HUES6 (cell line): ENCODE measurements around the gene AFG3L2.

Source experiments
- H3K27ac ChIP-seq: 2 replicates; pipeline ENCODE4 v1.7.0; 2013; ENCODE audit warnings: low read depth, mild to moderate bottlenecking, low read length, inconsistent platforms
- H3K27me3 ChIP-seq: 2 replicates; pipeline ENCODE4 v1.6.1; 2013; ENCODE audit warnings: low read length; ENCODE audit not compliant: control insufficient read depth, insufficient read depth
- H3K36me3 ChIP-seq: 2 replicates; pipeline ENCODE4 v1.6.1; 2013; ENCODE audit warnings: low read length; ENCODE audit not compliant: control insufficient read depth, insufficient read depth
- H3K4me1 ChIP-seq: 2 replicates; pipeline ENCODE4 v1.6.1; 2013; ENCODE audit warnings: low read length; ENCODE audit not compliant: control insufficient read depth, insufficient read depth
- H3K4me3 ChIP-seq: 2 replicates; pipeline ENCODE4 v1.5.1; 2013; ENCODE audit warnings: low read depth, low read length
- H3K9ac ChIP-seq: one replicate; pipeline ENCODE4 v1.6.1; 2013; ENCODE audit warnings: mild to moderate bottlenecking, low read length
- H3K9me3 ChIP-seq: 2 replicates; pipeline ENCODE4 v1.6.1; 2013; ENCODE audit warnings: low read depth, low read length; ENCODE audit not compliant: control insufficient read depth, insufficient read depth

The AFG3L2 gene

GRCh38 chr18:12410081-12410481, 33.1 kb upstream of the AFG3L2 start:
- Histone ChIP-seq H3K9me3 (no peaks in the 10 kb centered on the region), H3K4me3 (no peak overlapping the region), H3K27me3 (peaks cover 23% of the 10 kb centered on the region), H3K36me3 (no peaks in the 10 kb centered on the region), H3K27ac (no peak overlapping the region), H3K4me1 (peaks cover 9% of the 10 kb centered on the region), H3K9ac (no peak overlapping the region)

GRCh38 chr18:12409469-12409868, 32.4 kb upstream of the AFG3L2 start:
- Histone ChIP-seq H3K9ac (no peak overlapping the region), H3K9me3 (no peaks in the 10 kb centered on the region), H3K4me3 (no peak overlapping the region), H3K4me1 (peaks cover 9% of the 10 kb centered on the region), H3K27me3 (peaks cover 27% of the 10 kb centered on the region), H3K36me3 (no peaks in the 10 kb centered on the region), H3K27ac (no peak overlapping the region)

GRCh38 chr18:12408247-12408869, 31.3 kb upstream of the AFG3L2 start:
- peaks cover 9% of the 10 kb centered on the region for H3K4me1 ChIP-seq
- H3K4me3 ChIP-seq: peak overlapping the region; percentile 71
- H3K27ac ChIP-seq: no peak overlapping the region
- H3K9me3 ChIP-seq: no peaks in the 10 kb centered on the region
- peaks cover 27% of the 10 kb centered on the region for H3K27me3 ChIP-seq
- peak overlapping the region; percentile 80 for H3K9ac ChIP-seq
- no peaks in the 10 kb centered on the region for H3K36me3 ChIP-seq

- Histone ChIP-seq H3K36me3 (no peaks in the 10 kb centered on the region), H3K4me1 (peaks cover 11% of the 10 kb centered on the region), H3K9me3 (no peaks in the 10 kb centered on the region), H3K27me3 (peaks cover 27% of the 10 kb centered on the region), H3K27ac (no peak overlapping the region), H3K9ac (no peak overlapping the region), H3K4me3 (no peak overlapping the region)
Observed at GRCh38 chr18:12406371-12407111, 29.5 kb upstream of the AFG3L2 start.

GRCh38 chr18:12405066-12405465, 28.0 kb upstream of the AFG3L2 start:
- Histone ChIP-seq H3K4me1 (peaks cover 12% of the 10 kb centered on the region), H3K27ac (no peak overlapping the region), H3K4me3 (no peak overlapping the region), H3K27me3 (peaks cover 27% of the 10 kb centered on the region), H3K9me3 (no peaks in the 10 kb centered on the region), H3K9ac (no peak overlapping the region), H3K36me3 (no peaks in the 10 kb centered on the region)

- H3K4me3 ChIP-seq: no peak overlapping the region
- H3K4me1 ChIP-seq: peaks cover 8% of the 10 kb centered on the region
- no peaks in the 10 kb centered on the region for H3K36me3 ChIP-seq
- peaks cover 27% of the 10 kb centered on the region for H3K27me3 ChIP-seq
- no peak overlapping the region for H3K9ac ChIP-seq
- H3K27ac ChIP-seq: no peak overlapping the region
- H3K9me3 ChIP-seq: no peaks in the 10 kb centered on the region
Observed at GRCh38 chr18:12403601-12404506, 26.8 kb upstream of the AFG3L2 start.

- peaks cover 3% of the 10 kb centered on the region; the same call in 1 of the 2 replicates for H3K4me1 ChIP-seq
- H3K36me3 ChIP-seq: no peaks in the 10 kb centered on the region
- peaks cover 21% of the 10 kb centered on the region for H3K27me3 ChIP-seq
- no peak overlapping the region for H3K4me3 ChIP-seq
- no peaks in the 10 kb centered on the region for H3K9me3 ChIP-seq
- no peak overlapping the region for H3K27ac ChIP-seq
- H3K9ac ChIP-seq: no peak overlapping the region
Observed at GRCh38 chr18:12401881-12402280, 24.9 kb upstream of the AFG3L2 start.

GRCh38 chr18:12399231-12399630, 22.2 kb upstream of the AFG3L2 start:
- Histone ChIP-seq H3K36me3 (no peaks in the 10 kb centered on the region), H3K9ac (no peak overlapping the region), H3K4me3 (no peak overlapping the region), H3K9me3 (no peaks in the 10 kb centered on the region), H3K27ac (no peak overlapping the region), H3K4me1 (peaks cover 3% of the 10 kb centered on the region; the same call in 1 of the 2 replicates), H3K27me3 (no peaks in the 10 kb centered on the region)

- Histone ChIP-seq H3K9ac (no peak overlapping the region), H3K4me1 (peaks cover 3% of the 10 kb centered on the region; the same call in 1 of the 2 replicates), H3K4me3 (no peak overlapping the region), H3K27me3 (no peaks in the 10 kb centered on the region), H3K27ac (no peak overlapping the region), H3K9me3 (no peaks in the 10 kb centered on the region), H3K36me3 (no peaks in the 10 kb centered on the region)
Observed at GRCh38 chr18:12398625-12399024, 21.6 kb upstream of the AFG3L2 start.

GRCh38 chr18:12397793-12398192, 20.8 kb upstream of the AFG3L2 start:
- no peak overlapping the region for H3K9ac ChIP-seq
- H3K9me3 ChIP-seq: no peaks in the 10 kb centered on the region
- H3K4me1 ChIP-seq: peaks cover 3% of the 10 kb centered on the region; the same call in 1 of the 2 replicates
- H3K36me3 ChIP-seq: no peaks in the 10 kb centered on the region
- no peak overlapping the region for H3K4me3 ChIP-seq
- H3K27ac ChIP-seq: no peak overlapping the region
- H3K27me3 ChIP-seq: no peaks in the 10 kb centered on the region
